Small intestine (tissue), 7 donors: ENCODE measurements around the gene GMPS. TPM values are rescaled to one million over a fixed set of nuclear protein-coding genes. Genes with fewer than 3 reads are reported as not detected.

ENCODE experiments used
- DNase-seq, 2 donors: peaks; one replicate each; pipeline versions ENCODE4 v3.0.0 to v3.0.0-alpha.2; 2013
- FAIRE-seq: peaks from 2 replicates; lab custom pipeline; 2012; peaks lifted over from hg19 to GRCh38; lab: Jason Lieb, UNC
- H3K27ac ChIP-seq, 3 donors: one replicate each; pipeline ENCODE4 v1.5.1; 2013; ENCODE audit warnings: low read length in 2 of 3, mild to moderate bottlenecking in 2 of 3, control low read depth in 1 of 3, inconsistent platforms in 1 of 3, low read depth in 1 of 3, moderate library complexity in 1 of 3
- H3K27me3 ChIP-seq, 3 donors: one replicate each; pipeline ENCODE4 v1.6.1; 2013; ENCODE audit warnings: low read length in 3 of 3, inconsistent platforms in 1 of 3; ENCODE audit not compliant: control insufficient read depth in 3 of 3, insufficient read depth in 3 of 3
- H3K36me3 ChIP-seq, 3 donors: one replicate each; pipeline ENCODE4 v1.6.1; 2013; ENCODE audit warnings: low read length in 3 of 3, inconsistent platforms in 1 of 3, low read depth in 1 of 3, mild to moderate bottlenecking in 1 of 3, moderate library complexity in 1 of 3; ENCODE audit not compliant: control insufficient read depth in 3 of 3, insufficient read depth in 2 of 3
- H3K4me1 ChIP-seq, 3 donors: one replicate each; pipeline ENCODE4 v1.6.1; 2013; ENCODE audit warnings: low read length in 2 of 3, inconsistent platforms in 1 of 3, low read depth in 1 of 3, mild to moderate bottlenecking in 1 of 3, moderate library complexity in 1 of 3; ENCODE audit not compliant: control insufficient read depth in 3 of 3, insufficient read depth in 2 of 3
- H3K4me3 ChIP-seq, 3 donors: one replicate each; pipeline ENCODE4 v1.5.1; 2013; ENCODE audit warnings: low read length in 3 of 3, control low read depth in 1 of 3, inconsistent platforms in 1 of 3, low read depth in 1 of 3, mild to moderate bottlenecking in 1 of 3, moderate library complexity in 1 of 3
- H3K9me3 ChIP-seq, 2 donors: one replicate each; pipeline ENCODE4 v1.6.1; 2013; ENCODE audit warnings: low read depth in 1 of 2, low read length in 1 of 2; ENCODE audit not compliant: control insufficient read depth in 2 of 2, insufficient read depth in 1 of 2
- WGBS, 3 donors: extraction: QIAGEN DNeasy Blood & Tissue Kit; methylation state at CpG; one replicate each; pipeline ENCODE4 v1.1.7; 2013; 5-methylcytosine and 5-hydroxymethylcytosine counted together
- polyA plus RNA-seq, 4 donors: library from polyadenylated mRNA; stranded (reverse) in 3 of 4; unstranded in 1 of 4; fragments of 200-250 nt in 3 of 4; fragments of 120-200 nt in 1 of 4; gene quantifications; one replicate each; pipeline versions ENCODE4 v1.2.1 to v1.2.3, GENCODE V29; 2013
- donor health status: healthy with polysubstance abuse.
- donor health status: control.
- donor health status: control.
- donor health status: Bipolar disorder and iron deficiency.
- donor health status: healthy.

The GMPS gene
- polyA plus RNA-seq, 4 donors, result 8.9 to 39.2 (median 18.9) TPM

DNA sequence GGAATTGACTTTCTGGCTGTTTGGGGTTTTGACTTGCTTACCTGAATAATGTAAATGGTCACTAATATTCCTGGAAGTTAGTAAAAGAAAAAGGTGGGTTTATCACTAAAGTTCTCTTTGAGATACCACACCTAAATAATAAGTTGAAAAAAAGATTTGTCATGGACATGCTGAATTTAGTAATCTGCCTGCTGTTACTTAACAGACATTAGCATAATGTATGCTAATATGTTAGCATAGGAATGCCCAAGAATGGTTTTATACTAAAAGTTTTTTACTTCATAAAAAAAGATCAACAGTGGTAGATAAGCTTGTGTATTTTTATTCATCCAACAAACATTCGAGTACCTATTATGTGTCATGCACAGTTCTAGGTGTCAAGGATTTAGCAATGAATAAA, 36.5 kb downstream of the GMPS start:
- no peaks in the 10 kb centered on the region for H3K9me3 ChIP-seq
- H3K36me3 ChIP-seq, result peaks cover 4 to 26% (median 6%) of the 10 kb centered on the region in 3 donors
- no peaks in the 10 kb centered on the region for H3K4me1 ChIP-seq
- no peak overlapping the region for H3K27ac ChIP-seq
- FAIRE-seq (no peak), DNase-seq (no peak)
- no peaks in the 10 kb centered on the region for H3K27me3 ChIP-seq
- no peak overlapping the region for H3K4me3 ChIP-seq
- WGBS, 3 donors, result 89 to 100% (median 97%) methylated on average over 1 of the region's 1 CpG

- no peak for DNase-seq
- no peak for FAIRE-seq
- WGBS, 3 donors, result 79 to 86% (median 86%) methylated on average over 4 of the region's 4 CpGs
- Histone ChIP-seq H3K4me3 (no peak overlapping the region), H3K27me3 (no peaks in the 10 kb centered on the region), H3K36me3 (peaks cover 4 to 26% (median 6%) of the 10 kb centered on the region in 3 donors), H3K9me3 (no peaks in the 10 kb centered on the region), H3K27ac (no peak overlapping the region), H3K4me1 (no peaks in the 10 kb centered on the region)
These were observed 37.6 kb downstream of the GMPS start for GRCh38 chr3:155908086-155908485.

- DNase-seq, result no peak
- Histone ChIP-seq H3K36me3 (peaks cover 4 to 27% (median 6%) of the 10 kb centered on the region in 3 donors), H3K4me1 (no peaks in the 10 kb centered on the region), H3K27ac (no peak overlapping the region), H3K4me3 (no peak overlapping the region), H3K9me3 (no peaks in the 10 kb centered on the region), H3K27me3 (no peaks in the 10 kb centered on the region)
- FAIRE-seq, result no peak
These were observed 38.2 kb downstream of the GMPS start for GRCh38 chr3:155908605-155909004.

DNA sequence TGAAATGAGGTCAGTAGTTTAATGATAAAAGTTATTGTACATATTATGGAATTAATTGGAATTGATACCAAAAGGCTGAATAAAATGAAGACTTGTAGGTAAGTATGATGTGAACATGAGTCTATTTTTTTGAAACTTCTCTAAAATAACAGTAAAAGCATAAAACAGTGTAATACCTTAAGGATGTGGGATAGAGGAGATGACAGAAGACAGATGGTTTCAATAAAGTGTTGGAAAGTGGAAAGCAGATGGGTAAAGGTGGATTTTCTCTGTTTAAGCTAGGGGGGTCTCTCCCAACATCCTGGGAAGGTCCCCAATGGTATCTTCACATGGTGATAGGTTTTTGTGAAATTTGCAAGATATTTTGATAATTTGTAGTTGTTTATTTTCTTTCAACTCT, 41.6 kb downstream of the GMPS start:
- DNase-seq (no peak), FAIRE-seq (no peak)
- H3K4me1 ChIP-seq, result no peaks in the 10 kb centered on the region

GRCh38 chr3:155912579-155913190, 42.2 kb downstream of the GMPS start:
- FAIRE-seq (no peak), DNase-seq (no peak)
- Histone ChIP-seq H3K4me3 (no peak overlapping the region), H3K36me3 (peaks cover 0 to 38% (median 8%) of the 10 kb centered on the region in 3 donors), H3K4me1 (no peaks in the 10 kb centered on the region), H3K9me3 (no peaks in the 10 kb centered on the region), H3K27ac (no peak overlapping the region), H3K27me3 (no peaks in the 10 kb centered on the region)
- 77 to 100% (median 94%) methylated on average over 1 of the region's 1 CpG for WGBS, 3 donors

More for the DNA sequence above, 41.6 kb downstream of the GMPS start:
- no peak overlapping the region for H3K27ac ChIP-seq
- no peaks in the 10 kb centered on the region for H3K9me3 ChIP-seq
- no peaks in the 10 kb centered on the region for H3K27me3 ChIP-seq
- no peak overlapping the region for H3K4me3 ChIP-seq
- H3K36me3 ChIP-seq, result peaks cover 2 to 37% (median 11%) of the 10 kb centered on the region in 3 donors

DNA sequence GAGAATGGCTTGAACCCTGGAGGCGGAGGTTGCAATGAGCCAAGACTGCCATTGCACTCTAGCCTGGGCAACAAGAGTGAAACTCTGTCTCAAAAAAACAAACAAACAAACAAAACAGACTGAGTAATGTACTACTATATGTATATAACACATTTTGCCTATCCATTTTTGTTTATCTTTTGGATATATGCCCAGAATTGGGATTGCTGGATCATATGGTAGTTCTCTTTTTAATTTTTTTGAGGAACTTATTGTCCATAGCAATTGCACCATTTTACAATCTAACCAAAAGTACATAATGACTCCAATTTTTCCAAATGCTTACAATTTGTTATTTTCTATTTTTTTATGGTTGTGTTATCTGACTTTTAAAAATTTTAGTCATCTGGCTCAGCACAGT, 47.3 kb downstream of the GMPS start:
- WGBS, 3 donors, result 89 to 100% (median 94%) methylated on average over 1 of the region's 1 CpG
- H3K9me3 ChIP-seq, result no peaks in the 10 kb centered on the region
- no peak overlapping the region for H3K4me3 ChIP-seq
- no peak overlapping the region for H3K27ac ChIP-seq
- no peak for DNase-seq
- H3K36me3 ChIP-seq, result peaks cover 2 to 35% (median 9%) of the 10 kb centered on the region in 3 donors
- no peak for FAIRE-seq
- no peaks in the 10 kb centered on the region for H3K27me3 ChIP-seq
- no peaks in the 10 kb centered on the region for H3K4me1 ChIP-seq

DNA sequence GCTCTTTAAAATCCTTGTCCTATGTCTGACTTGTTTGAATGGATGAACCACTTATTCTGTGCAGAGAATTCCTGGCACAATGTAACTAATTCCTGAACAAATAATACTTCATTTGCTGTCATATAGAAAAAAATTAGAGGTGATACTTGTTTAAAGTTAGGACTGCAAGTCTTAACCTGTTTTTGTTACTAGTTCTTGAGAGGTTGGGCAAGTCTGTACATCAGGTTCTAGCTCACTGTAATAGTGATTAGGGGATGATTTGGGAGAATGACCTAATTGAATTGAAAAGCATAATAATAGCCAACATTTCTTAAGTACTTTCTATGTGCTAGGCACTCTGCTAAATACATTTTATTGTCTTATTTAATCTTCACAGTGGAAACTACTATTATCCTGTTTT, 49.3 kb downstream of the GMPS start:
- FAIRE-seq, result no peak
- H3K4me1 ChIP-seq, result no peaks in the 10 kb centered on the region
- H3K27ac ChIP-seq, result no peak overlapping the region

GRCh38 chr3:155921486-155921885, 51.0 kb downstream of the GMPS start:
- Histone ChIP-seq H3K36me3 (peaks cover 2 to 26% (median 3%) of the 10 kb centered on the region in 3 donors), H3K4me3 (no peak overlapping the region), H3K9me3 (no peaks in the 10 kb centered on the region), H3K27me3 (no peaks in the 10 kb centered on the region), H3K4me1 (no peaks in the 10 kb centered on the region), H3K27ac (no peak overlapping the region)
- FAIRE-seq, result no peak
- no peak for DNase-seq
- WGBS, 3 donors, result 95 to 98% (median 97%) methylated on average over 2 of the region's 2 CpGs

More for the DNA sequence above, 49.3 kb downstream of the GMPS start:
- Histone ChIP-seq H3K27me3 (no peaks in the 10 kb centered on the region), H3K36me3 (peaks cover 2 to 33% (median 7%) of the 10 kb centered on the region in 3 donors), H3K9me3 (no peaks in the 10 kb centered on the region), H3K4me3 (no peak overlapping the region)
- DNase-seq, result no peak

- no peak for FAIRE-seq
- Histone ChIP-seq H3K27me3 (no peaks in the 10 kb centered on the region), H3K36me3 (peaks cover 6 to 11% (median 6%) of the 10 kb centered on the region in 3 donors), H3K9me3 (no peaks in the 10 kb centered on the region), H3K27ac (no peak overlapping the region), H3K4me1 (no peaks in the 10 kb centered on the region), H3K4me3 (no peak overlapping the region)
- WGBS, 3 donors, result 65 to 85% (median 83%) methylated on average over 2 of the region's 2 CpGs
- DNase-seq, result no peak
These were observed 63.8 kb downstream of the GMPS start for GRCh38 chr3:155934230-155934629.
